Measurements from ENCODE around the gene METTL26. TPM values are rescaled to one million over a fixed set of nuclear protein-coding genes. Genes with fewer than 3 reads are reported as not detected.

The METTL26 gene
- total and polyA plus RNA-seq, 2 of the 8 experiments (the other 6 are each of a cell fraction or from before 2014, with no cell fraction given): 100 to 186 TPM

DNA sequence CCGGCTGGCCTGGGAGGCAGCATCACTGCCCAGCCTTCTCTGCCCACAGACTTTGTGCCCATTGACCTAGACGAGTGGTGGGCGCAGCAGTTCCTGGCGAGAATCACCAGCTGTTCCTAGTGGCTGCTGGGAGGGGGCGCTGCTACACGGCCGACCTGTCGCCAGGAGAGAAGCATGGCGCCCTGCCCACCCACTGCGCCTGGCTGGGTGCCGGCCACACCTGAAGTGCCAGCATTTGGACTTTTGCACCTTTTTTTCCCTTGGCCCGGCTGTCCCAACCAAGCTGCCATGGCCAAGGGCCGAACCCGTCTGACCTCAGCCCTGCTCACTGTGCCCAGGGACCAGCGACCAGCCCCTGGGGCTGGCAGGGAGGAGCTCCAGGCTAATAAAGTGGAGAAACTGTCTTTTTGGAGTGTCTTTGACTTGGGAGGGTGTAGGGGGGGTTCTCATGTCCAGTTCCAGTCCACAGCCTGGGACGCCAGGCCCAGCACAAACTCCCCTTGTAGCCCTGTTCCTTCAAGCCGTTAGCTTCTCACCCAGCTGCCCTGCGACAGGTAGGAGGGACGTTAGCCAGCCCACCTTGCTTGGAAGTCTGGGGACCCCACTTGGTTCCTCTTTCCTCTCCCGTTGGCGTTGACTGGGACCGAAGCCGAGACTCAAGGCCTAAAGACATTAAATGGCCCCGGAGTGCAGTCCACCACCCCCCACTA lies 12.1 kb upstream of the METTL26 start (continued):
- TF ChIP-seq CTBP2 (IDR thresholded peaks at IDR 0.05; ENCODE audit: borderline replicate concordance, insufficient read depth, insufficient read length, low read length): no peak
- TF ChIP-seq SRF (IDR thresholded peaks at IDR 0.05; ENCODE audit: low read depth, low read length): no peak
- TF ChIP-seq MAFK (IDR thresholded peaks at IDR 0.05; ENCODE audit: low read depth, low read length): no peak
- no peak for TF ChIP-seq CREB1 (IDR thresholded peaks at IDR 0.05)
- no peak for TF ChIP-seq SAP30 (IDR thresholded peaks at IDR 0.05; ENCODE audit: insufficient read depth, insufficient replicate concordance, low read length)
- TF ChIP-seq, protein P1, sequence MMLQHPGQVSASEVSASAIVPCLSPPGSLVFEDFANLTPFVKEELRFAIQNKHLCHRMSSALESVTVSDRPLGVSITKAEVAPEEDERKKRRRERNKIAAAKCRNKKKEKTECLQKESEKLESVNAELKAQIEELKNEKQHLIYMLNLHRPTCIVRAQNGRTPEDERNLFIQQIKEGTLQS (IDR thresholded peaks at IDR 0.05; ENCODE audit: insufficient read depth, low read depth, low read length): no peak
- no peak for TF ChIP-seq TAF1 (IDR thresholded peaks at IDR 0.05; ENCODE audit: low read depth, low read length)
- no peak for TF ChIP-seq SP4 (IDR thresholded peaks at IDR 0.05; ENCODE audit: low read length)
- no peak for TF ChIP-seq HDAC6 (IDR thresholded peaks at IDR 0.05; ENCODE audit: low read depth, low read length)
- no peak for TF ChIP-seq CHD2 (IDR thresholded peaks at IDR 0.05; ENCODE audit: low read length)
- peak; percentile 37 to 52 for TF ChIP-seq RAD21 (IDR thresholded peaks at IDR 0.05 in 1 of 2, conservative IDR thresholded peaks at IDR 0.05 in 1 of 2; ENCODE audit: low read depth in 2 of 2, low read length in 2 of 2)
- no peak for TF ChIP-seq RXRA (IDR thresholded peaks at IDR 0.05; ENCODE audit: insufficient read depth, low read depth, low read length)
- TF ChIP-seq SIRT6 (IDR thresholded peaks at IDR 0.05; ENCODE audit: low read length): no peak
- peak; percentile 84 for TF ChIP-seq YY1 (IDR thresholded peaks at IDR 0.05; ENCODE audit: low read depth, low read length)
- no peak for TF ChIP-seq FOSL1 (IDR thresholded peaks at IDR 0.05; ENCODE audit: insufficient read depth, low read depth, low read length)
- no peak for TF ChIP-seq ASH2L (IDR thresholded peaks at IDR 0.05; ENCODE audit: low read length)
- no peak for TF ChIP-seq PHF8 (conservative IDR thresholded peaks at IDR 0.05; ENCODE audit: low read depth, low read length)
- TF ChIP-seq, protein P2, sequence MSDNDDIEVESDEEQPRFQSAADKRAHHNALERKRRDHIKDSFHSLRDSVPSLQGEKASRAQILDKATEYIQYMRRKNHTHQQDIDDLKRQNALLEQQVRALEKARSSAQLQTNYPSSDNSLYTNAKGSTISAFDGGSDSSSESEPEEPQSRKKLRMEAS (IDR thresholded peaks at IDR 0.05): peak; percentile 66
- no peak for TF ChIP-seq BRCA1 (IDR thresholded peaks at IDR 0.05; ENCODE audit: low read depth, low read length)
- TF ChIP-seq SP1 (IDR thresholded peaks at IDR 0.05; ENCODE audit: low read depth, low read length): no peak
- TF ChIP-seq GTF2F1 (IDR thresholded peaks at IDR 0.05; ENCODE audit: borderline replicate concordance, low read depth, low read length): no peak
- TF ChIP-seq SIN3A (conservative IDR thresholded peaks at IDR 0.05 in 1 of 2, IDR thresholded peaks at IDR 0.05 in 1 of 2; ENCODE audit: low read depth in 1 of 2, low read length in 2 of 2): 0 out of 4 replicates have a peak, but pooled peaks of 1 of the 2 experiments have one; percentile 62
- TF ChIP-seq BACH1 (IDR thresholded peaks at IDR 0.05; ENCODE audit: low read length): no peak
- TF ChIP-seq EGR1 (IDR thresholded peaks at IDR 0.05; ENCODE audit: borderline replicate concordance, low read depth, low read length): no peak
- no peak for TF ChIP-seq KDM1A (IDR thresholded peaks at IDR 0.05; ENCODE audit: borderline replicate concordance, low read length)

Measured in H1 (cell line).